A673 (cell line): ENCODE results near the gene SF3B5. TPM values are rescaled to one million over a fixed set of nuclear protein-coding genes. Genes with fewer than 3 reads are reported as not detected.

Experiments
- BruUV-seq: library from RNA; stranded (reverse); fragments of 400-500 nt; replicated peaks from 2 replicates; lab custom pipeline; 2021; lab: Mats Ljungman, UMichigan
- CTCF ChIA-PET: fragments of 300-600 bp; sonication (Branson Sonifier 250); formaldehyde crosslinking; loops from one replicate; lab custom pipeline; 2022; ENCODE audit warnings: antibody characterized with exemption; lab: Charles Lee
- POLR2A ChIA-PET: fragments of 300-600 bp; sonication (Branson Sonifier 250); formaldehyde crosslinking; loops from one replicate; lab custom pipeline; 2022; ENCODE audit warnings: antibody characterized with exemption; ENCODE audit not compliant: low non-redundant PET; lab: Charles Lee
- DNase-seq: peaks from one replicate; pipeline ENCODE4 v3.0.0-alpha.2; 2015; ENCODE audit warnings: low spot score
- H3K27ac ChIP-seq: fragments of 200-600 bp; sonication (generic); 2 replicates; pipeline ENCODE4 v1.5.1; 2016; ENCODE audit warnings: mixed run types, low read depth, mild to moderate bottlenecking, mixed read lengths, antibody characterized with exemption, low read length; ENCODE audit not compliant: poor library complexity, severe bottlenecking
- H3K27me3 ChIP-seq: fragments of 200-600 bp; sonication (generic); replicated peaks from 2 replicates; pipeline ENCODE4 v1.6.1; 2017; ENCODE audit warnings: mixed run types, low read depth, mild to moderate bottlenecking, mixed read lengths, antibody characterized with exemption, low read length; ENCODE audit not compliant: insufficient read depth, poor library complexity
- H3K36me3 ChIP-seq: fragments of 200-600 bp; sonication (generic); 2 replicates; pipeline ENCODE4 v1.6.1; 2016; ENCODE audit warnings: mixed run types, mild to moderate bottlenecking, mixed read lengths, antibody characterized with exemption, low read length; ENCODE audit not compliant: insufficient read depth, poor library complexity, severe bottlenecking
- H3K4me1 ChIP-seq: fragments of 200-600 bp; sonication (generic); 2 replicates; pipeline ENCODE4 v1.6.1; 2017; ENCODE audit warnings: mixed run types, mild to moderate bottlenecking, mixed read lengths, antibody characterized with exemption, low read length; ENCODE audit not compliant: insufficient read depth, poor library complexity, severe bottlenecking
- H3K4me3 ChIP-seq: fragments of 200-600 bp; sonication (generic); 2 replicates; pipeline ENCODE4 v1.5.1; 2016; ENCODE audit warnings: low read depth, mixed run types, mild to moderate bottlenecking, mixed read lengths, low read length; ENCODE audit not compliant: poor library complexity, severe bottlenecking
- H3K9me3 ChIP-seq: fragments of 200-600 bp; sonication (generic); 2 replicates; pipeline ENCODE4 v1.6.1; 2016; ENCODE audit warnings: mixed run types, low read depth, mild to moderate bottlenecking, mixed read lengths, antibody characterized with exemption, low read length; ENCODE audit not compliant: poor library complexity, severe bottlenecking
- CTCF ChIP-seq: fragments of 300-800, 200-600 bp; sonication (generic); conservative IDR thresholded peaks from 2 replicates; pipeline ENCODE4 v1.5.1; 2017; ENCODE audit warnings: low read depth, mild to moderate bottlenecking, antibody characterized with exemption, low read length, moderate library complexity, mixed read lengths
- EZH2 ChIP-seq: fragments of 200-600 bp; sonication (generic); IDR thresholded peaks from 2 replicates; pipeline ENCODE4 v1.6.1; 2017; ENCODE audit warnings: borderline replicate concordance, low read depth, mild to moderate bottlenecking, mixed read lengths, antibody characterized with exemption, low read length; ENCODE audit not compliant: poor library complexity, severe bottlenecking
- intact Hi-C: fragments of 100-400 bp; cut with micrococcal nuclease; formaldehyde crosslinking; loops from one replicate; pipeline ENCODE4 v1.10.0; 2022; ENCODE audit not compliant: unreplicated experiment
- total RNA-seq: library from RNA; stranded (reverse); gene quantifications from 2 replicates; pipeline ENCODE4 v1.2.3, GENCODE V29; 2021

The SF3B5 gene
- total RNA-seq, 1 experiment from 2014 or later: 135 TPM

GRCh38 chr6:144055121-144055931 is 40.0 kb downstream of the SF3B5 start:
- CTCF ChIA-PET: no interaction called here

GRCh38 chr6:144053601-144054000 is 41.8 kb downstream of the SF3B5 start:
- BruUV-seq: no TSS peak
- ChIA-PET POLR2A (no interaction called here), CTCF (no interaction called here)
- TF ChIP-seq EZH2: no peak
- TF ChIP-seq CTCF: no peak
- Histone ChIP-seq H3K4me3 (no peak overlapping the region), H3K36me3 (no peaks in the 10 kb centered on the region), H3K27me3 (no peaks in the 10 kb centered on the region), H3K9me3 (no peaks in the 10 kb centered on the region), H3K4me1 (no peaks in the 10 kb centered on the region), H3K27ac (no peak overlapping the region)
- intact Hi-C loops: no loop called here
- DNase-seq: no peak

More at GRCh38 chr6:144055121-144055931, 40.0 kb downstream of the SF3B5 start:
- no TSS peak for BruUV-seq
- no peak overlapping the region for H3K4me3 ChIP-seq
- no peaks in the 10 kb centered on the region for H3K27me3 ChIP-seq
- POLR2A ChIA-PET: no interaction called here
- H3K4me1 ChIP-seq: no peaks in the 10 kb centered on the region
- no peaks in the 10 kb centered on the region for H3K36me3 ChIP-seq
- no peaks in the 10 kb centered on the region for H3K9me3 ChIP-seq
- no peak for DNase-seq
- intact Hi-C loops: no loop called here
- no peak for TF ChIP-seq EZH2
- no peak for TF ChIP-seq CTCF
- no peak overlapping the region for H3K27ac ChIP-seq

- Histone ChIP-seq H3K36me3 (no peaks in the 10 kb centered on the region), H3K4me3 (no peak overlapping the region), H3K27me3 (no peaks in the 10 kb centered on the region), H3K27ac (no peak overlapping the region), H3K9me3 (no peaks in the 10 kb centered on the region), H3K4me1 (no peaks in the 10 kb centered on the region)
- intact Hi-C loops: no loop called here
- DNase-seq: no peak
- no TSS peak for BruUV-seq
- ChIA-PET CTCF (no interaction called here), POLR2A (no interaction called here)
- TF ChIP-seq CTCF: no peak
- no peak for TF ChIP-seq EZH2
These were observed 42.9 kb downstream of the SF3B5 start for GRCh38 chr6:144052488-144052887.
